GM19238 (cell line): Measurements from ENCODE around the gene FBN3.

Source experiments
- DNase-seq: peaks from one replicate; pipeline ENCODE4 v3.0.0; 2011; ENCODE audit warnings: low spot score; ENCODE audit not compliant: insufficient read length

The FBN3 gene

GRCh38 chr19:8022275-8022674 is 127.1 kb downstream of the FBN3 start:
- DNase-seq = no peak

- no peak for DNase-seq
Observed at GRCh38 chr19:8021374-8021773, 128.0 kb downstream of the FBN3 start.

DNA sequence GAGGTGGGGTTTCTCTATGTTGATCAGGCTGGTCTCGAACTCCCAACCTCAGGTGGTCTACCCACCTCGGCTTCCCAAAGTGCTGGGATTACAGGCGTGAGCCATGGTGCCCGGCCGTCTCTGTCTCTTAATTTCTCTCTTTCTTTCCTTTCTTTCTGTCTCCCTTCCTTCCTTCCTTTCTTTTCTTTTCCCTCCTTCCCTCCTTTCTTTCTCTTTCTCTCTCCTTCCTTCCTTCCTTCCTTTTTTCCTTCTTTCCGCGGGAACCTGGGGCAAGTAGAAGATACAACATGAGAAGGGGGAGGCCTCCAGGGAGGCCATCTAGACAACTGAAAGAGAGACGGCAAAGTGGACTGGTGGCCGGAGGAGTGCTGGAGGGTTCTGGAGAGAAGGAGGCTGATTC is 128.7 kb downstream of the FBN3 start:
- DNase-seq = no peak

- peak; percentile 41 for DNase-seq
Observed at GRCh38 chr19:8017808-8018207, 131.6 kb downstream of the FBN3 start.
